DND-41 (cell line): Measurements from ENCODE around the gene SPAG7.
A peak's percentile ranks its signal among the peaks of the same experiment; 100 is the strongest.

ENCODE experiments used
- ATAC-seq: fragments of 200-7000 bp; cut with Tn5 transposase; 3 replicates; pipeline ENCODE4 v1.9.1; 2021; ENCODE audit warnings: low read depth; ENCODE audit not compliant: insufficient read depth
- DNase-seq: peaks from one replicate; pipeline ENCODE4 v3.0.0-alpha.2; 2020
- H2AFZ ChIP-seq: 2 replicates; pipeline ENCODE4 v1.6.0; 2012; ENCODE audit warnings: low read depth, low read length
- H3K27ac ChIP-seq: 2 replicates; pipeline ENCODE4 v1.5.1; 2012; ENCODE audit warnings: low read length, inconsistent platforms
- H3K27me3 ChIP-seq: fragments of 200-600 bp; sonication (generic); 2 replicates; pipeline ENCODE4 v1.6.0; 2012; ENCODE audit warnings: low read length, mild to moderate bottlenecking, inconsistent platforms; ENCODE audit not compliant: insufficient read depth, poor library complexity
- H3K36me3 ChIP-seq: 2 replicates; pipeline ENCODE4 v1.5.1; 2012; ENCODE audit warnings: low read length, inconsistent platforms; ENCODE audit not compliant: insufficient read depth
- H3K4me1 ChIP-seq: 2 replicates; pipeline ENCODE4 v1.5.1; 2012; ENCODE audit warnings: mild to moderate bottlenecking, low read length; ENCODE audit not compliant: insufficient read depth
- H3K4me2 ChIP-seq: 2 replicates; pipeline ENCODE4 v1.6.0; 2012; ENCODE audit warnings: mild to moderate bottlenecking, moderate library complexity, low read length, inconsistent platforms; ENCODE audit not compliant: insufficient read depth
- H3K4me3 ChIP-seq, 2 experiments: fragments of 200-600 bp in 1 of 2; shearing (Covaris generic) in 1 of 2; 2 replicates each; pipeline ENCODE4 v1.5.1; 2012 to 2016; ENCODE audit warnings: inconsistent platforms in 2 of 2, low read length in 2 of 2, mild to moderate bottlenecking in 2 of 2, low read depth in 1 of 2, moderate library complexity in 1 of 2
- H3K79me2 ChIP-seq: 2 replicates; pipeline ENCODE4 v1.6.0; 2012; ENCODE audit warnings: low read length, inconsistent platforms; ENCODE audit not compliant: insufficient read depth
- H3K9ac ChIP-seq: 2 replicates; pipeline ENCODE4 v1.6.0; 2012; ENCODE audit warnings: low read depth, mild to moderate bottlenecking, inconsistent platforms, low read length, moderate library complexity
- H3K9me3 ChIP-seq: 2 replicates; pipeline ENCODE4 v1.5.1; 2012; ENCODE audit warnings: low read length, moderate library complexity, mild to moderate bottlenecking, inconsistent platforms; ENCODE audit not compliant: insufficient read depth, severe bottlenecking
- H4K20me1 ChIP-seq: 2 replicates; pipeline ENCODE4 v1.6.0; 2012; ENCODE audit warnings: low read length; ENCODE audit not compliant: insufficient read depth
- CTCF ChIP-seq: IDR thresholded peaks from 2 replicates; pipeline ENCODE4 v1.5.1; 2012; ENCODE audit warnings: borderline replicate concordance, low read length, moderate library complexity, mild to moderate bottlenecking; ENCODE audit not compliant: poor library complexity, severe bottlenecking; ENCODE audit errors: extremely low read depth
- EZH2 ChIP-seq: IDR thresholded peaks from 3 replicates; pipeline ENCODE4 v1.6.1; 2012; ENCODE audit warnings: borderline replicate concordance, low read depth, mild to moderate bottlenecking, moderate library complexity, low read length, inconsistent platforms; ENCODE audit not compliant: severe bottlenecking

SPAG7 gene

GRCh38 chr17:4946312-4946976, 21.2 kb downstream of the SPAG7 start:
- Histone ChIP-seq H3K4me1 (peaks cover 78% of the 10 kb centered on the region), H3K36me3 (peaks cover 66% of the 10 kb centered on the region), H4K20me1 (peaks cover 53% of the 10 kb centered on the region), H3K9me3 (no peaks in the 10 kb centered on the region), H2AFZ (no peak overlapping the region), H3K27ac (peak overlapping the region; percentile 97), H3K4me3 (peak overlapping the region; percentile 72 to 91; a peak in 3 of 4 replicates), H3K4me2 (peak overlapping the region; percentile 97), H3K27me3 (no peaks in the 10 kb centered on the region), H3K9ac (peak overlapping the region; percentile 98), H3K79me2 (peaks cover 80% of the 10 kb centered on the region)
- TF ChIP-seq CTCF = no peak
- TF ChIP-seq EZH2 = no peak
- ATAC-seq = no peak
- DNase-seq = no peak

- H4K20me1 ChIP-seq = peaks cover 59% of the 10 kb centered on the region
- H3K27ac ChIP-seq = peak overlapping the region; percentile 97
- no peaks in the 10 kb centered on the region for H3K9me3 ChIP-seq
- H3K4me3 ChIP-seq = peak overlapping the region; percentile 72 to 91; a peak in 3 of 4 replicates
- no peak overlapping the region for H2AFZ ChIP-seq
- H3K4me1 ChIP-seq = peaks cover 78% of the 10 kb centered on the region
- ATAC-seq (no peak), DNase-seq (no peak)
- peak overlapping the region; percentile 97 for H3K4me2 ChIP-seq
- TF ChIP-seq CTCF (no peak), EZH2 (no peak)
- peak overlapping the region; percentile 98 for H3K9ac ChIP-seq
- H3K36me3 ChIP-seq = peaks cover 70% of the 10 kb centered on the region
- H3K27me3 ChIP-seq = no peaks in the 10 kb centered on the region
- peaks cover 84% of the 10 kb centered on the region for H3K79me2 ChIP-seq
Measured at GRCh38 chr17:4945944-4946280, 21.7 kb downstream of the SPAG7 start.

GRCh38 chr17:4945176-4945943, 22.3 kb downstream of the SPAG7 start:
- peaks cover 74% of the 10 kb centered on the region for H3K4me1 ChIP-seq
- H2AFZ ChIP-seq = no peak overlapping the region
- peak overlapping the region; percentile 54 for H3K27ac ChIP-seq
- peak overlapping the region; percentile 98 for H3K9ac ChIP-seq
- peaks cover 70% of the 10 kb centered on the region for H3K36me3 ChIP-seq
- no peak for ATAC-seq
- H3K79me2 ChIP-seq = peaks cover 84% of the 10 kb centered on the region
- TF ChIP-seq EZH2 (no peak), CTCF (no peak)
- H3K27me3 ChIP-seq = no peaks in the 10 kb centered on the region
- no peaks in the 10 kb centered on the region for H3K9me3 ChIP-seq
- peak overlapping the region; percentile 97 for H3K4me2 ChIP-seq
- peaks cover 60% of the 10 kb centered on the region for H4K20me1 ChIP-seq
- DNase-seq = peak; percentile 62
- peak overlapping the region in 1 of 2 experiments; percentile 91; a peak in 2 of 4 replicates for H3K4me3 ChIP-seq
